H1 (cell line): Measurements from ENCODE around the gene FARSB.

Source experiments
- ATF3 ChIP-seq: IDR thresholded peaks from 2 replicates; pipeline ENCODE4 v1.6.1; 2011; ENCODE audit warnings: low read depth, mild to moderate bottlenecking, low read length; ENCODE audit not compliant: insufficient read depth
- CTCF ChIP-seq, 3 experiments: IDR thresholded peaks; 1 replicate in 2 of 3; 2 replicates in 1 of 3; pipeline versions ENCODE4 v1.5.1 to v1.6.1; 2011; ENCODE audit warnings: low read length in 3 of 3, mild to moderate bottlenecking in 3 of 3, inconsistent platforms in 2 of 3, low read depth in 1 of 3, moderate library complexity in 1 of 3; ENCODE audit not compliant: insufficient read depth in 1 of 3; ENCODE audit errors: control extremely low read depth in 1 of 3
- SUZ12 ChIP-seq: fragments of 200-600 bp; sonication (generic); IDR thresholded peaks from 2 replicates; pipeline ENCODE4 v1.6.1; 2012; ENCODE audit warnings: mild to moderate bottlenecking, inconsistent platforms, low read length, moderate library complexity, mixed read lengths
- TAF1 ChIP-seq: IDR thresholded peaks from 2 replicates; pipeline ENCODE4 v1.6.1; 2011; ENCODE audit warnings: mild to moderate bottlenecking, low read depth, low read length

- no peak for TF ChIP-seq SUZ12
- TF ChIP-seq CTCF (IDR thresholded peaks at IDR 0.05; ENCODE audit: control extremely low read depth in 1 of 3, insufficient read depth in 1 of 3, low read depth in 1 of 3, low read length in 3 of 3) = no peak
- no peak for TF ChIP-seq TAF1
- no peak for TF ChIP-seq ATF3
Observed at GRCh38 chr2:222523783-222524544, 131.9 kb downstream of the FARSB start.
